Keratinocyte (primary cell): ENCODE data around the gene CEACAM6. TPM values are rescaled to one million over a fixed set of nuclear protein-coding genes. Genes with fewer than 3 reads are reported as not detected.

Experiments used
- DNase-seq: peaks from one replicate; pipeline ENCODE4 v3.0.0-alpha.2; 2011; ENCODE audit warnings: low read depth, missing footprints, low spot score
- FAIRE-seq: peaks from 2 replicates; lab custom pipeline; 2011; peaks lifted over from hg19 to GRCh38; lab: Jason Lieb, UNC
- H2AFZ ChIP-seq: 2 replicates; pipeline ENCODE4 v1.6.0; 2012; ENCODE audit warnings: low read length, control low read depth, inconsistent platforms; ENCODE audit not compliant: control insufficient read depth
- H3K27ac ChIP-seq: 2 replicates; pipeline ENCODE4 v1.5.1; 2011; ENCODE audit warnings: low read length; ENCODE audit not compliant: control insufficient read depth, insufficient read depth
- H3K27me3 ChIP-seq: 3 replicates; pipeline ENCODE4 v1.6.0; 2011; ENCODE audit warnings: low read length; ENCODE audit not compliant: control insufficient read depth, insufficient read depth; ENCODE audit errors: extremely low read depth
- H3K36me3 ChIP-seq, 2 experiments: 2 replicates in 1 of 2; 3 replicates in 1 of 2; pipeline ENCODE4 v1.5.1; 2011; ENCODE audit warnings: low read length in 2 of 2, mild to moderate bottlenecking in 1 of 2; ENCODE audit not compliant: control insufficient read depth in 2 of 2, insufficient read depth in 2 of 2; ENCODE audit errors: extremely low read depth in 1 of 2
- H3K4me1 ChIP-seq: 3 replicates; pipeline ENCODE4 v1.5.1; 2011; ENCODE audit warnings: low read length; ENCODE audit not compliant: control insufficient read depth, insufficient read depth; ENCODE audit errors: extremely low read depth
- H3K4me2 ChIP-seq: 3 replicates; pipeline ENCODE4 v1.6.0; 2011; ENCODE audit warnings: low read depth, low read length; ENCODE audit not compliant: control insufficient read depth, insufficient read depth; ENCODE audit errors: extremely low read depth
- H3K4me3 ChIP-seq, 3 experiments: fragments of 200-600 bp in 1 of 3; sonication (generic) in 1 of 3; 2 replicates in 2 of 3; 3 replicates in 1 of 3; pipeline ENCODE4 v1.5.1; 2011 to 2016; ENCODE audit warnings: low read length in 3 of 3, mild to moderate bottlenecking in 3 of 3, control low read depth in 2 of 3, inconsistent platforms in 1 of 3, low read depth in 1 of 3, mixed read lengths in 1 of 3, mixed run types in 1 of 3, moderate library complexity in 1 of 3; ENCODE audit not compliant: control insufficient read depth in 2 of 3, insufficient read depth in 2 of 3; ENCODE audit errors: extremely low read depth in 1 of 3
- H3K79me2 ChIP-seq: 2 replicates; pipeline ENCODE4 v1.6.0; 2012; ENCODE audit warnings: low read length; ENCODE audit not compliant: control insufficient read depth, insufficient read depth
- H3K9ac ChIP-seq: 3 replicates; pipeline ENCODE4 v1.6.0; 2011; ENCODE audit warnings: low read length; ENCODE audit not compliant: control insufficient read depth, insufficient read depth; ENCODE audit errors: extremely low read depth
- H3K9me1 ChIP-seq: 3 replicates; pipeline ENCODE4 v1.6.0; 2011; ENCODE audit warnings: low read length; ENCODE audit not compliant: control insufficient read depth, insufficient read depth; ENCODE audit errors: extremely low read depth
- H3K9me3 ChIP-seq: 2 replicates; pipeline ENCODE4 v1.5.1; 2012; ENCODE audit warnings: low read depth, low read length; ENCODE audit not compliant: control insufficient read depth
- H4K20me1 ChIP-seq: 3 replicates; pipeline ENCODE4 v1.6.0; 2011; ENCODE audit warnings: low read length; ENCODE audit not compliant: control insufficient read depth, insufficient read depth; ENCODE audit errors: extremely low read depth
- CTCF ChIP-seq, 3 experiments: IDR thresholded peaks in 1 of 3; conservative IDR thresholded peaks in 1 of 3; optimal IDR thresholded peaks in 1 of 3; 2 replicates in 2 of 3; 3 replicates in 1 of 3; pipeline versions ENCODE3 to v1.5.1; 2011; ENCODE audit warnings: low read length in 3 of 3, mild to moderate bottlenecking in 3 of 3, moderate library complexity in 2 of 3, control low read depth in 1 of 3, inconsistent platforms in 1 of 3; ENCODE audit not compliant: insufficient read depth in 2 of 3; ENCODE audit errors: extremely low read depth in 1 of 3
- EZH2 ChIP-seq: IDR thresholded peaks from one replicate; pipeline ENCODE4 v1.6.1; 2012; ENCODE audit warnings: inconsistent platforms, mild to moderate bottlenecking, low read length, moderate library complexity
- dilution Hi-C: fragments of 300-500 bp; cut with MboI; formaldehyde crosslinking; loops from one replicate; pipeline ENCODE4 v1.7.0; 2020; ENCODE audit warnings: low sequenced_read_pairs; ENCODE audit not compliant: extremely low pct_ligation_motif_present
- polyA plus RNA-seq, 5 experiments: library from polyadenylated mRNA; depleted of rRNA in 3 of 5; stranded (reverse) in 3 of 5; stranded (forward) in 1 of 5; unstranded in 1 of 5; fragments of >200 nt; gene quantifications; 1 replicate in 1 of 5; 2 replicates in 3 of 5; 3 replicates in 1 of 5; pipeline versions ENCODE4 v1.2.1 to v1.2.3, GENCODE V29; 2011 to 2012; ENCODE audit warnings: missing spikeins in 2 of 5, low read depth in 1 of 5, low replicate concordance in 1 of 5

CEACAM6 gene
- polyA plus RNA-seq, 1 donor (not counting 4 experiments of a cell fraction or from before 2014, with no cell fraction given): 1.00 TPM

DNA sequence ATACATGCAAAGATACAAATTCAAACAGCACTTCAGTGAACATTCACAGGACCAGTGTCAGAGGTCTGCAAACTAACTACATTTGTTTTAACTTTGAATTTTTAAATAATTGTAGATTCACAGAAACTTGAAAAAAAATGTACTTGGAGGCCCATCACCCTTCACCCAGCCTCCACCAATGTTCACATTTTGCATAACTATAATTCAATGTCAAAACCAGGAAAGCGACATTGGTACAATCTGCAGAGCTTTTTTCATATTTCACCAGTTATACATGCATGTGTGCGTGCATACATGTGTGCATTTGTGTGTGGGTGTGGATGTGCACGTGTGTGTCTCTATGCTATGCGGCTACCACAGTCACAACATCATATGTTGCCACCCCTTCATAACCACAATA is 60.0 kb downstream of the CEACAM6 start:
- H3K36me3 ChIP-seq: no peaks in the 10 kb centered on the region
- no peak overlapping the region for H3K9ac ChIP-seq
- TF ChIP-seq CTCF (optimal IDR thresholded peaks at IDR 0.05 in 1 of 3, IDR thresholded peaks at IDR 0.05 in 1 of 3, conservative IDR thresholded peaks at IDR 0.05 in 1 of 3; ENCODE audit: extremely low read depth in 1 of 3, insufficient read depth in 2 of 3, low read length in 3 of 3): no peak
- no peak for TF ChIP-seq EZH2
- DNase-seq (no peak), FAIRE-seq (no peak)
- no peak overlapping the region for H3K4me2 ChIP-seq
- H3K4me3 ChIP-seq: no peak overlapping the region
- H3K9me1 ChIP-seq: no peaks in the 10 kb centered on the region
- no peak overlapping the region for H3K27ac ChIP-seq
- no peaks in the 10 kb centered on the region for H3K4me1 ChIP-seq
- no peaks in the 10 kb centered on the region for H3K27me3 ChIP-seq
- no peaks in the 10 kb centered on the region for H3K79me2 ChIP-seq
- H2AFZ ChIP-seq: no peak overlapping the region
- H3K9me3 ChIP-seq: no peaks in the 10 kb centered on the region
- dilution Hi-C loops: no loop called here
- H4K20me1 ChIP-seq: no peaks in the 10 kb centered on the region

GRCh38 chr19:41816761-41817160 is 61.4 kb downstream of the CEACAM6 start:
- H3K9me1 ChIP-seq: no peaks in the 10 kb centered on the region
- no peak overlapping the region for H3K4me2 ChIP-seq
- DNase-seq (no peak), FAIRE-seq (no peak)
- no peaks in the 10 kb centered on the region for H3K27me3 ChIP-seq
- H3K4me3 ChIP-seq: no peak overlapping the region
- H3K4me1 ChIP-seq: no peaks in the 10 kb centered on the region
- TF ChIP-seq CTCF (optimal IDR thresholded peaks at IDR 0.05 in 1 of 3, IDR thresholded peaks at IDR 0.05 in 1 of 3, conservative IDR thresholded peaks at IDR 0.05 in 1 of 3; ENCODE audit: extremely low read depth in 1 of 3, insufficient read depth in 2 of 3, low read length in 3 of 3) (no peak), EZH2 (no peak)
- no peaks in the 10 kb centered on the region for H3K79me2 ChIP-seq
- no peaks in the 10 kb centered on the region for H4K20me1 ChIP-seq
- H3K9me3 ChIP-seq: no peaks in the 10 kb centered on the region
- dilution Hi-C loops: no loop called here
- no peak overlapping the region for H2AFZ ChIP-seq
- H3K9ac ChIP-seq: no peak overlapping the region
- H3K27ac ChIP-seq: no peak overlapping the region
- no peaks in the 10 kb centered on the region for H3K36me3 ChIP-seq
